CD14-positive monocyte (primary cell): ENCODE measurements around the gene C22orf15. TPM values are rescaled to one million over a fixed set of nuclear protein-coding genes. Genes with fewer than 3 reads are reported as not detected.

Experiments
- DNase-seq, 3 donors: peaks; one replicate each; pipeline ENCODE4 v3.0.0-alpha.2; 2011 to 2022
- H2AFZ ChIP-seq: 2 replicates; pipeline ENCODE4 v1.6.0; 2012; ENCODE audit warnings: mild to moderate bottlenecking, low read depth, low read length, inconsistent platforms; ENCODE audit not compliant: insufficient read depth, poor library complexity, severe bottlenecking
- H3K27ac ChIP-seq, 2 donors: 1 replicate in 1 of 2; 2 replicates in 1 of 2; pipeline ENCODE4 v1.5.1; 2012 to 2013; ENCODE audit warnings: low read length in 2 of 2, control low read depth in 1 of 2, inconsistent platforms in 1 of 2, low read depth in 1 of 2, mild to moderate bottlenecking in 1 of 2
- H3K27me3 ChIP-seq, 2 donors: one replicate each; pipeline versions ENCODE4 v1.6.0 to v1.6.1; 2011 to 2013; ENCODE audit warnings: low read length in 2 of 2; ENCODE audit not compliant: control insufficient read depth in 2 of 2, insufficient read depth in 2 of 2
- H3K36me3 ChIP-seq, 2 donors: replicated peaks in 1 of 2; 1 replicate in 1 of 2; 2 replicates in 1 of 2; pipeline versions ENCODE4 v1.5.1 to v1.6.1; 2012 to 2013; ENCODE audit warnings: low read length in 2 of 2, control low read depth in 1 of 2, inconsistent platforms in 1 of 2, mild to moderate bottlenecking in 1 of 2; ENCODE audit not compliant: insufficient read depth in 2 of 2, control insufficient read depth in 1 of 2
- H3K4me1 ChIP-seq, 2 donors: 1 replicate in 1 of 2; 2 replicates in 1 of 2; pipeline versions ENCODE4 v1.5.1 to v1.6.1; 2012 to 2013; ENCODE audit warnings: low read length in 2 of 2, control low read depth in 1 of 2, inconsistent platforms in 1 of 2, mild to moderate bottlenecking in 1 of 2, moderate library complexity in 1 of 2; ENCODE audit not compliant: insufficient read depth in 2 of 2, control insufficient read depth in 1 of 2
- H3K4me2 ChIP-seq: replicated peaks from 2 replicates; pipeline ENCODE3; 2012; ENCODE audit warnings: low read length, moderate library complexity, mild to moderate bottlenecking; ENCODE audit not compliant: poor library complexity, severe bottlenecking; ENCODE audit errors: extremely low read depth
- H3K4me3 ChIP-seq, 3 experiments: fragments of 200-600 bp in 1 of 3; sonication (generic) in 1 of 3; replicated peaks in 1 of 3; 1 replicate in 2 of 3; 2 replicates in 1 of 3; pipeline ENCODE4 v1.5.1; 2011 to 2013; ENCODE audit warnings: low read length in 3 of 3, mild to moderate bottlenecking in 3 of 3, control low read depth in 2 of 3, low read depth in 2 of 3, inconsistent platforms in 1 of 3, moderate library complexity in 1 of 3
- H3K79me2 ChIP-seq: 2 replicates; pipeline ENCODE4 v1.6.0; 2012; ENCODE audit warnings: mild to moderate bottlenecking, control low read depth, inconsistent platforms, low read length, moderate library complexity; ENCODE audit not compliant: insufficient read depth
- H3K9ac ChIP-seq: 2 replicates; pipeline ENCODE4 v1.6.0; 2017; ENCODE audit warnings: low read length, mild to moderate bottlenecking; ENCODE audit not compliant: insufficient read depth, poor library complexity, severe bottlenecking
- H3K9me3 ChIP-seq, 2 donors: replicated peaks in 1 of 2; 1 replicate in 1 of 2; 2 replicates in 1 of 2; pipeline versions ENCODE4 v1.5.1 to v1.6.1; 2012 to 2013; ENCODE audit warnings: low read length in 2 of 2, control low read depth in 1 of 2; ENCODE audit not compliant: control insufficient read depth in 1 of 2, insufficient read depth in 1 of 2
- H4K20me1 ChIP-seq: 2 replicates; pipeline ENCODE4 v1.6.0; 2012; ENCODE audit warnings: mild to moderate bottlenecking, low read length, control low read depth, moderate library complexity; ENCODE audit not compliant: insufficient read depth
- H3K27ac Mint-ChIP-seq, 7 donors: one replicate each; pipeline ENCODE4 v1.8.0; 2020; ENCODE audit warnings: mild to moderate bottlenecking in 7 of 7, mixed read lengths in 7 of 7, moderate library complexity in 6 of 7, inconsistent platforms in 2 of 7
- H3K27me3 Mint-ChIP-seq, 3 donors: one replicate each; pipeline ENCODE4 v1.8.0; 2021 to 2022; ENCODE audit warnings: low read depth in 3 of 3, mild to moderate bottlenecking in 3 of 3, mixed read lengths in 3 of 3, moderate library complexity in 3 of 3, inconsistent platforms in 1 of 3
- H3K36me3 Mint-ChIP-seq, 2 donors: one replicate each; pipeline ENCODE4 v1.8.0; 2020; ENCODE audit warnings: mixed read lengths in 2 of 2, inconsistent platforms in 1 of 2, mild to moderate bottlenecking in 1 of 2
- H3K4me1 Mint-ChIP-seq: one replicate; pipeline ENCODE4 v1.8.0; 2020; ENCODE audit warnings: mild to moderate bottlenecking, mixed read lengths
- H3K4me3 Mint-ChIP-seq, 2 donors: one replicate each; pipeline ENCODE4 v1.8.0; 2020; ENCODE audit warnings: mild to moderate bottlenecking in 2 of 2, mixed read lengths in 2 of 2, moderate library complexity in 1 of 2
- H3K9me3 Mint-ChIP-seq, 7 donors: one replicate each; pipeline ENCODE4 v1.8.0; 2020 to 2022; ENCODE audit warnings: mixed read lengths in 7 of 7, mild to moderate bottlenecking in 6 of 7, moderate library complexity in 6 of 7, inconsistent platforms in 2 of 7
- CTCF ChIP-seq: fragments of 200-600 bp; IDR thresholded peaks from one replicate; pipeline ENCODE4 v1.8.0; 2022; ENCODE audit warnings: antibody characterized with exemption, mild to moderate bottlenecking
- WGBS: methylation state at CpG from one replicate; pipeline ENCODE4 v1.1.5; 2013; ENCODE audit warnings: missing lambda C conversion rate; ENCODE audit not compliant: insufficient coverage; 5-methylcytosine and 5-hydroxymethylcytosine counted together
- intact Hi-C, 2 donors: fragments of 100-400 bp; cut with micrococcal nuclease; formaldehyde crosslinking; loops; one replicate each; pipeline versions ENCODE4 v1.15.0 to v1.15.1; 2023
- polyA plus RNA-seq, 3 donors: library from polyadenylated mRNA; depleted of rRNA in 1 of 3; unstranded in 2 of 3; stranded (reverse) in 1 of 3; fragments of 300-500 nt in 2 of 3; fragments of >200 nt in 1 of 3; fragmentation: Illumina TruSeq in 2 of 3; gene quantifications; 1 replicate in 2 of 3; 2 replicates in 1 of 3; pipeline ENCODE4 v1.2.3, GENCODE V29; 2012 to 2021

C22orf15 gene
- polyA plus RNA-seq, 3 donors: 0.29 TPM; not detected in 2

GRCh38 chr22:23781065-23781464 lies 18.3 kb downstream of the C22orf15 start:
- WGBS: 94% methylated on average over 15 of the region's 15 CpGs
- no peak overlapping the region for H3K4me3 Mint-ChIP-seq
- intact Hi-C loops: no loop called here

DNA sequence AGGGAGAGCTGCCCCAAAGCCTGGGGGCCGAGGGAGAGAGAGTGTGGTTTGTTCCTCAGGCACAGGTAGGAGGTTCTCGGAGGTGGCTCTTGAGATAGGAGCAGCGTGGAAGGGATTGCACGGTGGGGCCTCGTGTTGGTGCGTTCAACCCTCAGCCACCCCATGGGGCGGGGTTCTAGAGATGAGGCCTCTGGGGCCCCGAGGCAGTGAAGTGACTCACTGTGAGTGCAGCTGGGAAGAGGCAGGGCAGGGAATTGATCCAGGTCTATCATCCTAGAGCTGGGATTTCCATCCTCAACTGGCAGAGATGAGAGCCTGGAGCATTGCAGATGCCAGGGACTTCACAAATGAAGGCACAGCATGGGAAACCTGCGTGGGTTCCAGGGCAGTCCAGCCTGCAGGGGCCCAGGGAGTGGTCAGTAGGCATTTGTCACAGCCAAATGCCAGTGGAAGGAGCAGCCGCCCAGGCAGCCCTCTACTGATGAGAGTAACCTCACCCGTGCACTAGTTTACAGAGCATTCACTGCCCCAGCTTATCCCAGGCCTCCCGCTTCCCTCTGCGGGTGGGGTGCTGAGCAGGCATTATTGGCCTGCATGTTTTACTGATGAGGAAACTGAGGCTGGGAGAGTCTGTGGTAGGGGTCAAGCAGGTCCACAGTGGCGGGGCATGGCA lies 18.9 kb downstream of the C22orf15 start:
- no peak for TF ChIP-seq CTCF
- H3K4me3 ChIP-seq: no peak overlapping the region
- Mint-ChIP-seq H3K27ac (peak overlapping the region in 1 of 7 donors; percentile 18), H3K27me3 (peaks cover 0 to 6% (median 1%) of the 10 kb centered on the region in 3 donors), H3K9me3 (no peaks in the 10 kb centered on the region), H3K36me3 (no peaks in the 10 kb centered on the region), H3K4me1 (peaks cover 3% of the 10 kb centered on the region), H3K4me3 (no peak overlapping the region)
- H4K20me1 ChIP-seq: no peaks in the 10 kb centered on the region
- H3K9me3 ChIP-seq: no peaks in the 10 kb centered on the region
- no peaks in the 10 kb centered on the region for H3K36me3 ChIP-seq
- peaks cover 5% of the 10 kb centered on the region in 2 donors for H3K4me1 ChIP-seq
- no peak for DNase-seq
- 92% methylated on average over 10 of the region's 14 CpGs for WGBS
- no peak overlapping the region for H3K9ac ChIP-seq
- H3K27ac ChIP-seq: no peak overlapping the region
- no peak overlapping the region for H2AFZ ChIP-seq
- intact Hi-C loops: no loop called here
- no peaks in the 10 kb centered on the region for H3K27me3 ChIP-seq
- H3K79me2 ChIP-seq: no peaks in the 10 kb centered on the region
- H3K4me2 ChIP-seq: no peak overlapping the region

More at GRCh38 chr22:23781065-23781464, 18.3 kb downstream of the C22orf15 start:
- H3K27me3 Mint-ChIP-seq: peaks cover 0 to 6% (median 1%) of the 10 kb centered on the region in 3 donors
- Histone ChIP-seq H3K4me2 (no peak overlapping the region), H3K9ac (no peak overlapping the region), H3K4me3 (no peak overlapping the region), H3K27ac (no peak overlapping the region), H3K27me3 (no peaks in the 10 kb centered on the region), H3K4me1 (no peaks in the 10 kb centered on the region), H3K9me3 (no peaks in the 10 kb centered on the region), H4K20me1 (no peaks in the 10 kb centered on the region), H3K36me3 (no peaks in the 10 kb centered on the region), H2AFZ (no peak overlapping the region), H3K79me2 (no peaks in the 10 kb centered on the region)
- no peak for DNase-seq
- TF ChIP-seq CTCF: no peak
- no peaks in the 10 kb centered on the region for H3K36me3 Mint-ChIP-seq
- H3K9me3 Mint-ChIP-seq: no peaks in the 10 kb centered on the region
- no peaks in the 10 kb centered on the region for H3K4me1 Mint-ChIP-seq
- H3K27ac Mint-ChIP-seq: peak overlapping the region in 1 of 7 donors; percentile 18
